COLO668 (cell line): ENCODE results near the gene EHMT1.

ENCODE experiments used
- DNase-seq: peaks from one replicate; lab custom pipeline; 2025; ENCODE audit not compliant: unreplicated experiment; lab: John Stamatoyannopoulos, UW

The EHMT1 gene

DNA sequence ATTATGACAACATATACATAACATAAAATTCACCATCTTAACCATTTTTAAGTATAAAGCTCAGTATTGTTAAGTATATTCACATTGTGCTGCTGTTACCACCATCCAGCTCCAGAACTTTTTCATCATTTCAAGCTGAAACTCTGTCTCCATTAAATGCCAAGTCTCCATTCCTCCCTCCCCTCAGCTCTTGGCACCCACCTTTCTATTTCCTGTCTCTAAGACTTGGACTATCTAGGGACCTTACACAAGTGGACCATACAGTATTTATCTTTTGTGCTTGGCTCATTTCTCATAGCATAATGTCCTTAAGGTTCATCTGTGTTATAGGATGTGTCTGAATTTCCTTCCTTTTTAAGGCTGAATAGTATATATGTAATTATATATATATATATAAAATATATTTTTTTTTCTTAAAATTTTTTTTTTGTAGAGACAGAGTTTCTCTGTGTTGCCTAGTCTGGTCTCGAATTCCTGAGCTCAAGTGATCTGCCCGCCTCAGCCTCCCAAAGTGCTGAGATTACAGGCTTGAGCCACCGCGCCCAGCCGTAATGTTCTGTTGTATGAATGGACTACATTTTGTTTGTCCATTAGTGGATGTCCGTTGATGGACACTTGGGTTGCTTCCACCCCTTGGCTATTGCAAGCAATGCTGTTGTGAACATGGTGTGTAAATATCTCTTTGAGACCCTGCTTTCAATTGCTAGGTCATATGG lies 72.3 kb downstream of the EHMT1 start:
- no peak for DNase-seq

DNA sequence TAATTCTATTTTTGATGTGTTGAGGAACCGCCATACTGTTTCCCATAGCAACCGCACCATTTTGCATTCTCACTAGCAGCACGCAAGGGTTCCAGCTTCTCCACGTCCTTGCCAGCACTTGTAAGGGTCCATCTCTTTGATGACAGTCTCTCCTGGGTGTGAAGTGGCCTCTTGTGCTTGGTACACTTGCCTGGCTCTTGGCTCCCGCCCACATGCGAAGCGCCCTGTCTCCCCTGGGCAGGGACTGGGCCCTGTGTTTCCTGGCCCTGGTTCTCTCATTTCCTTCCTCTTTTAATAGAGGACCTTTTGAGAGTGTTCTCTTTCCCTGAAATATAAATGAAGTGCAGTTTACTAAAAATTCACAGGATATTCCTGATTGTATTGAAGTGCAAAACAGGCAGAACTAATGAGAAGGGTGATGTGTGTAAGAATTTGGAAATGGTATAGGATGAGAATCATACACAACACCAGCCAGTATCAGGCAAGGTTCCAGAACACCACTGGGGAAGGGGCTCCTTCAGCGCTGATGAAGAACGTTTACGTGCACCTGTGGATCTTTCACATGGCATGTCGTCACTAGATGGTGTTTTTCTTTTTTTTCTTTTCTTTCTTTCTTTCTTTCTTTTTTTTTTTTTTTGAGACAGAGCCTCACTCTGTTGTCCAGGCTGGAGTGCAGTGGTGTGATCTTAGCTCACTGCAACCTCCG lies 73.0 kb downstream of the EHMT1 start:
- DNase-seq: no peak

DNA sequence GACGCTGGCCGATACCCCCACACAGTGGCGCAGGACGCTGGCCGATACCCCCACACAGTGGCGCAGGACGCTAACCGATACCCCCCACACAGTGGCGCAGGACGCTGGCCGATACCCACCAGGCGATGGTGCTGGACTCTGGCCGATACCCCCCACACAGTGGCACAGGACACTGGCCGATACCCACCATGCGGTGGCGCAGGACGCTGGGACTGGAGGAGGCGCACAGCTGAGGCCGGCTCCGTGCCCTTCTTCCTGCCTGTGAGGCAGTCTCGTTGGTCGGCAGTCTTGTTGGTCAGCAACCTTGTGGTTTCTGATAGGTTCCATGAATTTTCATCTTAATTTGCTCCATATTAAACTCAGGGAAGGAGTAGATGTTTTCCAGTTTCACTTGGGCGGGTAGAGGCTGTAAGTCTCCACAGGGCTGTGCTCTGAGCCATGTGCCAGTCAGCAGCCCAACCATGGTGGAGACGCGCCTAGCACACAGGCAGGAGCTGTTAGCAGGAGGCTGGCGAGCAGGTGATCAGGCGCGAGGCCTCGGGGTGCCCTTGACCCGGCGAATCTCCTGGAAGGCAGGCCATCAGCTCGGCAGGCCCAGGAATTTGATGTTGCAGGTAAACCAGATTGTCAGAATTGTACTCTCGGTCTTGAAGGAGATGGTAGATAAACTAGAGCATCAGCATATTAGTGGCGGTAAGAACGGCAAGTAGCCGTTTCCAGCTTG lies 75.6 kb downstream of the EHMT1 start:
- no peak for DNase-seq

DNA sequence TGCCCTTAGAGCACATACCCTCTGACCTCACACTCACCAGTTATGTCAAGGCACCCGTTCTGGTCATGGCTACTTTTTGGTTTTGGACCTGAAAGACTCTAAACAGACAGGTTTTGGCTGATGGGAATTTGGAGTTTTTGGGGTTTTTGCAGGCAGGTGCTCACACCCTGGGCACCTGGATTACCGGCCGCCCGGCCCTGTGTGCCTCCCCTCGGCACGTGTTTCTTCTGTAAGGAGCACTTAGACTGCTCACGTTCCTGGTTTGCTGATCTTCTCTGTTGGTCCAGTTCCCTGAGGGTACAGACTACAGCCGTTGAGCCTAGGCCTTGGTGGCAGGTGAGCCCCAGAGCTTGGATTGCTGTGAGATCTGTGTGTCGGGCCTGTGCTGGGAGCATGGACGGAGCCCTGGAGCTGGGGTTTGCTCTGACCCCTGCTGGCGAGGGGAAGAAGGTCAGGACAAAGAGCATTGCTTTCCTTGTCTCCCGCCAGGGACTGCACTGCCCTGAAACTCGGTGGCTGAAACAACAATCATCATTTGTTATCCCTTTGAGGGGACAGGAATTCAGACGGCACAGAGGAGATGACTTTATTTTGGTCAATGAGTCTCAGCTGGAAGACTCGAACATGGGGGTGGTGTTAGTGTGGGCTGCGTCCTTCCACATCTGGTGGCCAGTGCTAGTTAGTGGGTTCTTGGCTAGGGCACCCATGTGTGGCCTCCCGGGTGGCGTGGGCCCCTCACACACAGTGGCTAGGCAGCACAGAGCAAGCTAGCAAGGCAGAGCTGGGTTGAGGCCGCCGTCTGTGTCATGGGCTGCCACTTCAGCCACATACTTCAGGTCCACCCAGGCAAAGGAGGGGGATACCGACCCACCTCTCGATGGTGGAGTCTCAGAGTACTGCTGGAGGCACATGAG lies 76.4 kb downstream of the EHMT1 start:
- peak; percentile 29 for DNase-seq

DNA sequence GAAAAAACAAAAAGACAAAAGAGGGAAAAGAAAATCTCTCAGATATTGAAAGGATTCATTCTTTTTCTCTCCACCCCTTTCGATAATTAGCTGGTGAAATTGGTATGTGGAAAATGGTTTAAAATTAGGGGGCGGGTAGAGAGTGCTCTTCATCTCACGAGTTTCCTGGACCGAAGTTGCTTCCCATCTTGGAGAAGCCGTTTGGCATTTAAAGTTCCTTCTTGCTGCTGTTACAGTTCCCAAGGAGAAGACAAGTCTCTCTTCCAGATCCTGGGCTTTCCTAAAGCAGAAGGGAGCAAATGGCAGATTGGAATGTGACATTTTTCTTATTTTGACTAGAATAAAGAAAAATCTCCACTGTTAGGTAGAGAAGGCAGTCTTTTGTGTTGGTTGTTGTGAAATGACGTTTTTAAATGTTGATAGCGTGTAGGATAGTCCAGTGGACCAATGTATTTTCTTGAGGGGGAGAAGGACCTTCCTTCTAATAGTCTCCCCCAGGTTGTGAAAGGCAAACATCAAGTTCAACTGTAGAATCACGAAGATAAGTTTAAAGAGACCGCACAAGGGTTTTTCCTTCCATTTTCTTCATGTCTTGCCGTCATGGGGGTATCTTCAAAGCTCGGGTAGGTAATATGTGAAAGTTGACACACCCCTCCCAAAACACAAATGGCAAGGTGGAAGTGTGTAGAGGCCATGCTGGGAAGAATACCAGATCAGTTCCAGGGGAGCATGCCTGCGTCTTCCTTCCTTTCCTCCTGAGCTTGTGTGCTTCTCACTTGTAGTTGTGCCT lies 77.5 kb downstream of the EHMT1 start:
- no peak for DNase-seq

DNA sequence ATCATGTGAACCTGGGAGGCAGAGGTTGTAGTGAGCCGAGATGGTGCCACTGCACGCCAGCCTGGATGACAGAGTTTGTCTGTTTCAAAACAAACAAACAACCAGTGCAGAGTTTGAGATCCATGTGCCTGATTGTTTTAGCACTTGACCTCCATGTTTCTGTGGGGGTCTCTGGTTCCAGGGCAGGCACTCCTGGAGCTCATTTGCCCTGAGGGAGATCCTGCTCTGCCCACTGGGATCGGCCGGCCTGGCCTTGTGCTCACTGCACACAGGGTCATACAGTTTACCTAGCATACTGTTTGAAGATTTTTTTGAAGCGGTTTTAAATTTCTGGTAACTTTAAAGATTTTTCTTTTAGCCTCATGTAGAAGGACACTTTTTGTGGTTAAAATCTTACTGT lies 78.4 kb downstream of the EHMT1 start:
- no peak for DNase-seq

DNA sequence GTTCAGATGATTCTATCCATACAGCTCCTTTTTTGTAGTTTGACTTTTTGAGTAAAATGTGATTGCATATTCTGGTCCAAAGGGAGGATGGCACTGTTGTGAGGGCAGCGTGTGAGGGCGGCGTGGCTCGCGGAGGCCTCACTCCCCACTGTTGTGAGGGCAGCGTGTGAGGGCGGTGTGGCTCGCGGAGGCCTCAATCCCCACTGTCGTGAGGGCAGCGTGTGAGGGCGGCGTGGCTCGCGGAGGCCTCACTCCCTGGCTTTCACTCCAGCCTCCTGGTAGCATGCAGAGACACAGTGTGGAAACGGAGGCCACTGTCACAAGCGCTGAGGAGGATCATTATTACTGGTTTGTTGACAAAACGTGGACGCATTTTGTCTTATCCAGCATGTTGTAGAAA lies 79.0 kb downstream of the EHMT1 start:
- DNase-seq: peak; percentile 30

DNA sequence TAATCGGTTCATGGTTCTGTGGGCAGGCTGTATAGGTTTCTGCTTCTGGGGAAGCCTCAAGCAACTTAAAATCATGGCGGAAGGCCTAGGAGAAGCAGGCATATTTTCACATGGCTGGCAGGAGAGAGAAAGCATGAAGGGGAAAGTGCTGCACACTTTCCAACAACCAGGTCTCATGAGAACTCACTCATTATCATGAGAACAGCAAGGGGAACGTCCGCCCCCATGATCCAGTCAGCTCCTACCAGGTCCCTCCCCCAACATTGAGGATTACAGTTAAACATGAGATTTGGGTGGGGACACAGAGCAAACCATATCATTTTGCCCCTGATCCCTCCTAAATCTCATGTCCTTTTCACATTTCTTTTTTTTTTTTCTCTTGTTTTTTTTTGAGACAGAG lies 82.1 kb downstream of the EHMT1 start:
- DNase-seq: no peak

DNA sequence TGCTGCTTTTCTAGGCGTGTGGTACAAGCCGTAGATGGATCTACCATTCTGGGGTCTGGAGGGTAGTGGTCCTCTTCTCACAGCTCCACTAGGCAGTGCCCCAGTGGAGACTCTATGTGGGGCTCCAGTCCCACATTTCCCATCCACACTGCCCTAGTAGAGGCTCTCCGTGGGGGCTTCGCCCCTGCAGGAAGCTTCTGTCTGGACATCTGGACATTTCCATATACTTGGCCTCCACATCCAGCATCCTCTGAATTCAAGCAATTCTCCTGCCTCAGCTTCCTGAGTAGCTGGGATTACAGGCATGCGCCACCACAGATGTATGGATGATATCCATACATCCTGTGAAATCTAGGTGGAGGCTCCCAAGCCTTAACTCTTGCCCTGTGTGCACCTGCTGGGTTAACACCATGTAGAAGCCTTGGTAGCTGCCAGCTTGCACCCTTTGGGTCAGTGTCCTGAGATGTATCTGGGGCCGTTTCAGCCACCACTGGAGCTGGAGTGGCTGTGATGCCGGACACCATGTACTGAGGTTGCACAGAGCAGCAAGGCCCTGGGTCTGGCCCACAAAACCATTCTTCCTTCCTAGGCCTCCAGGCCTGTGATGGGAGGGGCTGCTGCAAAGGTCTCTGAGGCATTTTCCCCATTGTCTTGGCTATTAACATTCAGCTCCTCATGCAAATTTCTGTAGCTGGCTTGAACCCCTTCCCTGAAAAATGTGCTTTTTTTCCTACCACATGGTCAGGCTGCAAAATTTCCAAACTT lies 84.0 kb downstream of the EHMT1 start:
- DNase-seq: no peak

DNA sequence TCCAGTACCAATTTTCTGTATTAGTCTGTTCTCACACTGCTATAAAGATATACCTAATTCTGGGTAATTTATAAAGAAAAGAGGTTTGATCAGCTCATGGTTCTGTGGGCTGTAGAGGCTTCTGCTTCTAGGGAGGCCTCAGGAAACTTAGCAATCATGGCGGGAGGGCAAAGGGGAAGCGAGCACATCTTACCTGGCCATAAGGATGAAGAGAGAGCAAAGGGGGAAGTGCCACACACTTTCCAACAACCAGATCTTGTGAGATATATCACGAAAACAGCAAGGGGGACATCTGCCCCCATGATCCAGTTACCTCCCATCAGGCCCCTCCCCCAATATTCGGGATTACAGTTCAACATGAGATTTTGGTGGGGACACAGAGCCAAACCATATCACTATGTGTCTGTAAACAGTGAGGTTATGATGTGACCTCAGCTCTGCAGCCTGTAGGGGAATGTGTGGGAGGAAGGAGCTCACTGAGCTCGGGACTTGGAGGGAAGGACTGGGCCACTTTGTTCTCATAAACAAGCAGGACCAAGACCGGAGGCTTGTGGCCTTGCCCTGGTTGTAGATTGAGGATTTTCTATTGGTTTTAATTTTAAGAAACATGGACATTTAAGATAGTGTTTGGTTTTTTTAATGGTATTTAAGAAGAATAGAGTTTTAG lies 85.2 kb downstream of the EHMT1 start:
- DNase-seq: no peak

DNA sequence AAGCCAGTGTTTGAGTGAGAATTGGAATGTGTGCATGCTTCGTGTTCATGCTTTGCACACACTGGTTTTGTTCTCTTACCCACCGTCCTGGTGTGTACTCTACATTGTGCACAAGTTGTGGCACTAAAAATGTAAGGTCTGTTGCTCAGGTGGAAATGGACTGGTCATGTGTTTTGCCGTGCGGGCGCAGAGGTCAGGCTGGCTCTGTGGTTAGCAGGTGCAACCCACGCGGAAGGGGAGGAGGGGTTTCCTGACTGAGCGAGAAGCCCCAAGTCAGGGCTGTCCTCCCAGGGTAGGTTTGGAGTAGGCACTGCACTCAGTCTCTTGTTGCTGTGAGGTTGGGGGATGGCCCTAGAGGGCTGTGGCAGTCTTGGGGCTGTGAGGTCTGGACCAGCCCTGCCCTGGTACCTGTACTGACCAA lies 86.6 kb downstream of the EHMT1 start:
- no peak for DNase-seq

DNA sequence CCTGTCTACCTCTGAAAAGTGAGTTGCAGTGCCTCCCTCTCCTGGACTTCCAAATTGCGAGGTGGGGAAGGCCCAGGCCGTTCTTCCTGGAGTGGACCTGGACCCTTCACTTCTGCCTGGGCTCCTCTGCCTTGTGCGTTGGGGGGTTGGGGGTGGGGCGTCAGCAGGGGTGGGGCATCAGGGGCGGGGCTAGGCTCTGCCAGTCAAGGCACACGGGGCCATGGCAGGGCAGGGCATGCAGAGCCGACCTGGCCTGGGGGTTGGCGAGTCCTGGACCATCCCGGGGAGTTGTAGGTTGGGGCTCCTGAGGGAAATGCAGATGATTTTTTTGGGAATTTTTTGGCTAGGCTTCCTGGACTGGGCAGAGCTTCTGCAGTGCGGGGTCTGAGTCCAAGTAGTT lies 87.1 kb downstream of the EHMT1 start:
- DNase-seq: no peak

DNA sequence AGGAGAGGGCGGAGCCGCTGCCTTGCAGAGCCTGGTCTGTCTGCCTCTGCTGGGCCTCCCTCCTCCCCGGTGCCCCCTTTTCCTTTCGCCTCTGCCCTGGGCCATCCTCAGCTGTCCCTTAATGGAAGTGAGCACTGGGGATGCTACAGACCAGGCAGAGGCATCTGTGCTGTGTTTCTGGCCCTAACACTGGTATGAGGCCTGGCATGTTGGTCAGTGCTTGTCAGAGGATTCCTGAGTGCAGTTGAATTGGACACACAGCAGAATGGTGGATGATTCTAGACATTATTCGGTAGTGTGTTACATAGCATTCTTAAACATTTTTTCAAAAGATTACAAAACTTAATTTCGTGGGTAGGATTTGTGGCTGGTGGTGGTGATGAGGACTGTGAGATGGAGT lies 88.6 kb downstream of the EHMT1 start:
- no peak for DNase-seq

DNA sequence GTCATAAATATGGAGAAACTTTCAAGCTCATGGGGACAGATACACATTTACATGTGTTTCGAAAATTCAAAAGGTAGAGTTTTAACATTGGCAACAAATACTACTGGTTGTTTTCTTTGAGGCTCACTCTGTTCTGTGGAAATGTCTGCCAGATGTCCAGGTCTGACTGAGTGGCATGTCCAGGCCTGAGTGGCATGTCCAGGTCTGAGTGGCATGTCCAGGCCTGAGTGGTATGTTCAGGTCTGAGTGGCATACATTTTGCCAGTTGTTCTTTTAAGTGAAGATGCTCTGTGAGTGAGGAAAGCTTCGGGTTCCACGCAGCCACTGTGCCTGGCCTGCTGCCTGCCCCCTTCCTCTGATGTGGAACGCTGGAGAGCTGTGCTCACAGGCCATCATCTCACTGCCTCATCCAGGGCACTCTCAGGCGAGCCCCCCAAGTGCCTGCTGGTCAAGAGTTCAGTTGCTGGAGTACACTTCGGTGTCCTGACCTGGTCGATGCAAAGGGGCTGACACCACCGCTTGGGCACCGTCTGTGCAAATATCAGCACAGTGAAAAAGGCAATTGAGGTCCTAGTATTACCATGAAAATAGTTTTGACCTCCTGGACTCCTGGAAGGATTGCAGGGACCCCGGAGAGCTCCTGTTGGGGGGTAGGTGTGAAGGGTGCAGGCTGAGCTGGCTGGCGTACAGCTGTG lies 89.9 kb downstream of the EHMT1 start:
- no peak for DNase-seq

DNA sequence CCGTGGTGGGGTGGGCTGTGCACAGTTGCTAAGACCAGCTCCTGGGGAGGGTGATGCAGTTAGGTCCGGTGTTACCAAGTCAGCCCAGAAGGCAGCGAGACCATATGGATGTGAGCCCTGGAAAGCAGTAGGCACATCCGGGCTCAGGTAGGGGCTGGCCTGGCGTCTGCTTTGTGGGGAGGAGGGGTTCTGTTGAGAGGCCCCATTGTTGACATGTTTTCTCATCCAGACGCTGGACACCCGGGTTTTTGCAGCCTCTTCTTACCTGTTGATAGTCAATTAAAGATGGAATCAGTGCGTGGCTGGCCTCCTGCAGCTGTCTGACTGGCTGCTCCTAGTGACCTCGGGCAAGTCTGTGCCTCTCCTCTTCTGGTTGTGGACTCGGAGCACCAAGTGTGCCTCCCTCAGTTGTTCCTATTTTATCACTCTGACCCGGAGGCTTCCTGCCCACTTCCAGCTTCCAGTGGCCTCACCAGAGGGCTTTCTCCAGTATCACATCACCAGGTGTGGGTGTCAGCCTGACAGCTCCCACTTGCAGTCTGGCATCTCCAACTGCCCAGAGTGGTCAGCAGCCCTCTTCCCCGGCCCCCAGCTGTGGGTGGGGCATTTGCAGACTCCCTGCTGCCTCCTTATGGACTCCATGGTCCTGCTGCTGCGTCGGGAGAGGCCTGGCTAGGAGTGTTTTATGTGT lies 90.8 kb downstream of the EHMT1 start:
- DNase-seq: no peak

DNA sequence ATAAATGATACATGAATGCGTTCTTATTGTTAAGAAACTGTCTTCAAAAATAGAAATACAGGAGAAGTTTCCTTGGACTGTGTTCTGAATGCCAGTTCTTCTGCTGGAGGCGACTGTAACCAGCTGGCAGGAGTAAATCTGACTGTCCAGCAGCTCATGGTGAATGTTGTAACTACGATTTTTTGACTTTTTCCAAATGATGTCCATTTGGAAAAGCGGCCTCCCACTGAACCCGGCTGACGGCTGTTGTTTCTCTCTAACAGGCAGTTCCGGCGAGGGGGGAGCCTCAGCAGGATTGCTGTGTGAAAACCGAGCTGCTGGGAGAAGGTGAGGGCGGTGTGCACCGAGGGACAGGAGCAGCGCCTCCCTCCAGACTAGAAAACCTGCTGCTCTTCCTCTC lies 91.9 kb downstream of the EHMT1 start:
- no peak for DNase-seq

DNA sequence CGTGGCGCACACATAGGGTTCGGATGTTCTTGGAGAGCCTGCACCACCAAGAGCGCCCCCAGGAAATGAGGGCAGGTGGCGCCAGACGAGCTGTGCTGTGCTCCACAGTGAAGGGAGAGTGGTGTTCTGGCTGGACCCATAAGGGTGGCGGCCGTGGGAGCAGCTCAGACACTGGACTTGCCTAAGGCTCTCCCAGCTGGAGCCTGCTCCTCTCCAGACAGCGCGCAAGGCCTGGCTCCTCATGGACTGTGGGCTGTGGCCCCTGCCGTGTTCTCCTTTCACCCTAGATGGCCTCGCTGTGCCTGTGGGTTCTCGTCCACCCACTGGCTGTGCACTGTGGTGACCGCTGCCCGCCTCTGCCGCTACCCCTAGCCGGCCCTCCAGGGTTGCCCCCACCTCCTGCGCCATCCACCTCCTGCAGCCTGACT lies 92.9 kb downstream of the EHMT1 start:
- DNase-seq: no peak

DNA sequence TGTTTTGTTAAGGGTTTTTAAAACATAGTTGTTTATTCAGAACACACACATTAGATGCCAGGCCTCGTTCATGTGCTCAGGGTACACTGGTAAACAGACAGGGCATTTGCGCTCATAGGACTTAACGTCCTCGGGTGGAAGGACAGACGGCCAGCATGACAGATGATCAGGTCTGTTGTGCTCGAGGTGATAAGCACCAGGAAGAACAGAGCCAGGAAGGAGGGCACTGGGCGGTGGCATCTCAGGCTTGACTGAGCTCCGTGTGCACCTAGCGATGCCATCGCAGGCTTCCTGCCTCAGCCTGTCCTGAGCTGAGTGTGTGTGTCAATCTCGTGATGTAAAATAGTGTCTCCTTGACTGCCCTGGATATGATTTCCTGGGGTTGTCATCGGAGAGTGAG lies 96.5 kb downstream of the EHMT1 start:
- DNase-seq: no peak
